ENCODE measurements around the gene UMOD.

- TF ChIP-seq ZNF274 (IDR thresholded peaks at IDR 0.05; ENCODE audit: low read depth, low read length) (no peak), YY1 (IDR thresholded peaks at IDR 0.05; ENCODE audit: insufficient read depth, insufficient read length) (no peak)
Measured at GRCh38 chr16:20387978-20388377, 35.5 kb upstream of the UMOD start.

Measured in NT2/D1 (cell line).